ENCODE results near the gene KIF26B. TPM values are rescaled to one million over a fixed set of nuclear protein-coding genes. Genes with fewer than 3 reads are reported as not detected.

Gene KIF26B
- total RNA-seq, 3 donors from 2014 or later = 0.14 to 3.2 (median 0.39) TPM

- no peaks in the 10 kb centered on the region for H3K36me3 ChIP-seq (ENCODE audit: low read depth)
- DNase-seq = no peak
- H3K9me3 ChIP-seq = peaks cover 18% of the 10 kb centered on the region
- no peak for ATAC-seq
- intact Hi-C loops (cut with DNase I, micrococcal nuclease) = no loop called here
- no peak overlapping the region for H3K4me3 ChIP-seq
- TF ChIP-seq, protein P1, sequence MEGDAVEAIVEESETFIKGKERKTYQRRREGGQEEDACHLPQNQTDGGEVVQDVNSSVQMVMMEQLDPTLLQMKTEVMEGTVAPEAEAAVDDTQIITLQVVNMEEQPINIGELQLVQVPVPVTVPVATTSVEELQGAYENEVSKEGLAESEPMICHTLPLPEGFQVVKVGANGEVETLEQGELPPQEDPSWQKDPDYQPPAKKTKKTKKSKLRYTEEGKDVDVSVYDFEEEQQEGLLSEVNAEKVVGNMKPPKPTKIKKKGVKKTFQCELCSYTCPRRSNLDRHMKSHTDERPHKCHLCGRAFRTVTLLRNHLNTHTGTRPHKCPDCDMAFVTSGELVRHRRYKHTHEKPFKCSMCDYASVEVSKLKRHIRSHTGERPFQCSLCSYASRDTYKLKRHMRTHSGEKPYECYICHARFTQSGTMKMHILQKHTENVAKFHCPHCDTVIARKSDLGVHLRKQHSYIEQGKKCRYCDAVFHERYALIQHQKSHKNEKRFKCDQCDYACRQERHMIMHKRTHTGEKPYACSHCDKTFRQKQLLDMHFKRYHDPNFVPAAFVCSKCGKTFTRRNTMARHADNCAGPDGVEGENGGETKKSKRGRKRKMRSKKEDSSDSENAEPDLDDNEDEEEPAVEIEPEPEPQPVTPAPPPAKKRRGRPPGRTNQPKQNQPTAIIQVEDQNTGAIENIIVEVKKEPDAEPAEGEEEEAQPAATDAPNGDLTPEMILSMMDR (IDR thresholded peaks at IDR 0.05) = no peak
- H3K4me1 ChIP-seq (ENCODE audit: low read depth) = no peaks in the 10 kb centered on the region
These were observed 50.6 kb downstream of the KIF26B start for GRCh38 chr1:245205396-245205795.

DNA sequence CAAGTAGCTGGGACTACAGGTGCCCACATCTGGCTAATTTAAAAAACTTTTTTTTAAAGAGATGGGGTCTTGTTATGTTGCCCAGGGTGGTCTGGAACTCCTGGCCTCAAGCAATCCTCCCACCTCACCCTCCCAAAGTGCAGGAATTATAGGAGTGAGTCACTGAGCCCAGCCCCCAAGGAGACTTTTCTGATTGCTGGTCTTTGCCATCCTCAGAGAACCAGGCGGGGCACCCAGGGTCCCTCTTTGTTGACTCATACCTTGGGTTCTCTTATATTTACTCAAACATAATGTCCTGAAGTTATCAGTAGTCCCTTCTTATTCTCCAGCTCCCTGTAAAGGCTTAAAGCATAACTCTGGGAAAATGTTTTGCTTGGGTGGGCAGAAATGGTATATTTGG lies 51.1 kb downstream of the KIF26B start:
- TF ChIP-seq, protein P1 (IDR thresholded peaks at IDR 0.05) = no peak
- Histone ChIP-seq H3K9me3 (peaks cover 18% of the 10 kb centered on the region), H3K4me1 (ENCODE audit: low read depth) (no peaks in the 10 kb centered on the region), H3K36me3 (ENCODE audit: low read depth) (no peaks in the 10 kb centered on the region), H3K4me3 (no peak overlapping the region)
- intact Hi-C loops (cut with DNase I, micrococcal nuclease) = no loop called here
- DNase-seq = no peak
- ATAC-seq = no peak

GRCh38 chr1:245207056-245207638 lies 52.4 kb downstream of the KIF26B start:
- no peak overlapping the region for H3K4me3 ChIP-seq
- no peak for DNase-seq

GRCh38 chr1:245207801-245208200 lies 53.0 kb downstream of the KIF26B start:
- ATAC-seq (no peak), DNase-seq (no peak)
- no peaks in the 10 kb centered on the region for H3K4me1 ChIP-seq (ENCODE audit: low read depth)
- H3K36me3 ChIP-seq (ENCODE audit: low read depth) = no peaks in the 10 kb centered on the region
- TF ChIP-seq, protein P1 (IDR thresholded peaks at IDR 0.05) = no peak
- intact Hi-C loops (cut with DNase I, micrococcal nuclease) = no loop called here
- no peak overlapping the region for H3K4me3 ChIP-seq
- peaks cover 18% of the 10 kb centered on the region for H3K9me3 ChIP-seq

More at GRCh38 chr1:245207056-245207638, 52.4 kb downstream of the KIF26B start:
- intact Hi-C loops (cut with DNase I, micrococcal nuclease) = no loop called here
- TF ChIP-seq, protein P1 (IDR thresholded peaks at IDR 0.05) = no peak
- H3K36me3 ChIP-seq (ENCODE audit: low read depth) = no peaks in the 10 kb centered on the region
- H3K4me1 ChIP-seq (ENCODE audit: low read depth) = no peaks in the 10 kb centered on the region
- no peak for ATAC-seq
- peaks cover 18% of the 10 kb centered on the region for H3K9me3 ChIP-seq

DNA sequence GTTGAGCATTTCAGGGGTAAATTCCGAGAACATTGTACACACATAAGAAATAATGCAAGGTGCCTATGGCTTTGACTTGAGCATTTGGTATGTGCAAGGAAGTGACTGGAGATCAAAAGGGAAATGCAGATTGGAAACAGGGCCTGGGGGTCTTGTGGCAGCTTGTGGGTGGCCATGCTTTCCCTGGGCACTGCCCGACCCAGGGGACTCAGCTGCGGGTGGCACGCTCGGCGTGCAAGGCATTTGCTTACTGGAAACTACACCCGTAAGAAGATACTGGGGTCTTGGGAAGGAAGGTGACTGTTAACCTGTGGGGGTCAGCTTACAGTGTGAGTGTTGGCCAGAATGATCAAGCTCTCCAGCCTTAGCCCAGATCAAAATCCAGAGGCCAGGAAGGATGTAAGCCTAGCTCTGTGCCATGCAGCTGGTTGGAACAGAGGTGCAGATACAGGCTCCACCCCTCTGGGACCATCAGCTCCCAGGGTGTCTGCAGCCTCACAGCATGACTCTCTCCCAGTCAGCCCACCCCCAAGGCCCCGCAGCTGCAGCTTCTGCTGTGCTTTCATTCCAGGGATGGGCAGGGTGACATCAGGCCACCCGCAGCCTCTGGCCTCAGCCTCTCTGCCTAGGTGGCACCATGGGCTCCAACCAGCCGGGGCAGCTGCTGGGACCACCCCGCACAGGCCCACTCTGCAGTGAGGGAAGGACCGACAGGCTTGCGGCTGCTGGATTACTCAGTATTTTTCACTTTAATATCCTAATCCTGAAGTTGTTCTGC lies 55.1 kb downstream of the KIF26B start:
- intact Hi-C loops (cut with DNase I, micrococcal nuclease) = no loop called here
- DNase-seq (no peak), ATAC-seq (no peak)

More for the DNA sequence above, 55.1 kb downstream of the KIF26B start:
- Histone ChIP-seq H3K9me3 (peaks cover 18% of the 10 kb centered on the region), H3K4me3 (no peak overlapping the region), H3K36me3 (ENCODE audit: low read depth) (no peaks in the 10 kb centered on the region), H3K4me1 (ENCODE audit: low read depth) (no peaks in the 10 kb centered on the region)
- TF ChIP-seq, protein P1 (IDR thresholded peaks at IDR 0.05) = no peak
